ENCODE data around the gene TECTB.

The TECTB gene

DNA sequence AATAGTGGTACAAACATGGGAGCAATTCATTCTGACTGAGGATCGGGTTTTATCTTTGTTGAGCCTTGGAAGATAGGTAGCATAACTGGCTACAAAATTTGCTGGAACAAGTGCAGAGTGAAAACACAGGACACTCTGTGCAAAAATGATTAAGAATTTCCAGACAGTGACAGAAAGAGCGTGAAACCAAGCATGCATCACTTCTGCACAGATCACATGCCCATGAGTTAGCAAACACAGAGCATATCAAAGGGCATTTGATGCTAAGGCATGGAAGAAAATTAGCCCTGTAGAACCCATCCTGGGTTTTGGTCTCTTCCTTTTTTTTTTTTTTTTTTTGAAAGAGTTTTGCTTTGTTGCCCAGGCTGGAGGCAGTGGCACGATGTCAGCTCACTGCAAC, 28.3 kb downstream of the TECTB start:
- DNase-seq: no peak

DNA sequence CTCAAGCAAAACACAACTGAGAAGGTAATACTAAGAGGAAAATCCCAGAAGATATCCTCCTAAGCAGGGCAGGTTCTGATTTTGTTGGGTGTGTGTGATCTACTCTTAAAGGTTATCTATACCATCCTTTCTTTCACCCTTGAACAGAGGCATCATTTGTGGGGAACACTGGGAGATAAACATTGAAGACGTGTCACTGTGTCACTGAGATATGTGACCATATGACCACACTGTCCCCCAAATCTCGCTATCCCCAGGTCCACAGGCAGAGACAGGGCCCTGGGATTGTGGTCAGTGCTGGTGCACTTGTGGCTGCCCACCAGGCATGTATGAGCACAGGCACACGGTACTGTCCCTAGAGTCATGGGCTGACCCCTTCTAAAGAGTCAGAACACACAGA, 30.0 kb downstream of the TECTB start:
- no peak for DNase-seq

DNA sequence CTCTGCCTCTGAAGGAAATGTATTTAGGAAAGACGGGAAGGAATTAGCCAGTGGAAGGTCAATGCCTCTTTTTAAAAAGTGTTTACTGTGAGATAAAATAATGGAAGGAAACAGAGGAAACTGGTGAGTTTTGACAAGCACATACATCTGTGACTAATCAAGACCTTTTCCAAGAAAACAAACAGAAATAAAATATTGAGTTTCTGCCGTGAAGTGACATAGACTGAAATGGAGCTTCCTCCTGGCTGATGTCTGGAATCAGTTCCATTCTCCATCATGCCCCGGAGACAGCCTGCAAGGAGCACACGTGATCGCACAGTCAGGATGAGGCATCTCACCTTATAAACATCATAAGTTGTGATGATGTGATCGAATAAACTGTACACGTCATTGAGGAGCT, 30.7 kb downstream of the TECTB start:
- no peak for DNase-seq

DNA sequence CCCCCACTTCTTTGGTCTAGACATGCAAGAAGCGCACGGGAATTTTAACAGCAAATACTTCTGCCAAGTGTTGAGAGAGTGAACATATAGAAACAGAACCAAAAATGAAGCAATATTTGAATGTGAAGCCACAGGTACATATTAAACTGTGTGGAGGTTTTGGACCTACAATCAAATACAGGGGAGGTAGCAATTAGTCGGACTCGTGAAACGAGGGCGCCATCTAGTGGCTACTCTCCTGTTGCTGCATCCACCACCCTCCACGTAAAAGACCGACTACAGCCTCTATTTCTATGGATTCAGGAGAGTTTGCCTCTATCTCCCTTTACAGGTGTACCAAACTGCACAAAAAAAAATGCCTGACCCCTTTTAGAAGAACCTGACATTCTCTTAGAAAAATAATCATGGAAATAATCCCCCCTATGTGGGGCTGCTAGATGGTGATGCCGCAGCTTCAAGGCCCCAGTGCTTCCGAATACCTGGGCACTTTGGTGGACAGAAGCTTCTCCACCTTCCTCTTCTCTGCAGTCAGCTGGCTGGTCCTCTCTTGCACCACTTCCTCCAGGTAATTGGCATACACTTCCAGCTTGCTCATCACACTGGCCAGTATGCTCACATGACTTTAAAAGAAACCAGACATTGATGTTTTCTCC, 31.7 kb downstream of the TECTB start:
- no peak for DNase-seq

DNA sequence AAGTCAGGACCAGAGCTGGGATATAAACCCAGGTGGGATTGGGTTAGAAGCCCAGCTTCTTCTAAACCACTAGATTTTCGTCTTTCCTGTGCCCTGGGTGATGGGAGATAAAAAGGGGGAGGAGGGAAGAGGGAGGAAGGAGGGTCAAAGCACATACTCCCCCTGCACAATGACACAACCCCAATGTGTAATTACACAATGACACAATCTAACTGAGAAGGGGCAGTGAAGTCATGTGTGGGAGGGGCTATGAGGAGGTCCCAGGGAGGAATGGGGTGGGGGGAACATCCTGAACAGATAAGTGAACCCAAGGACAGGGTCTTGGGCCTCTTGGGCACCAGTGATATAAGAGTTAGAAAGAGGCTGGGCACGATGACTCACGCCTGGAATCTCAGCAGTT, 44.5 kb downstream of the TECTB start:
- no peak for DNase-seq

DNA sequence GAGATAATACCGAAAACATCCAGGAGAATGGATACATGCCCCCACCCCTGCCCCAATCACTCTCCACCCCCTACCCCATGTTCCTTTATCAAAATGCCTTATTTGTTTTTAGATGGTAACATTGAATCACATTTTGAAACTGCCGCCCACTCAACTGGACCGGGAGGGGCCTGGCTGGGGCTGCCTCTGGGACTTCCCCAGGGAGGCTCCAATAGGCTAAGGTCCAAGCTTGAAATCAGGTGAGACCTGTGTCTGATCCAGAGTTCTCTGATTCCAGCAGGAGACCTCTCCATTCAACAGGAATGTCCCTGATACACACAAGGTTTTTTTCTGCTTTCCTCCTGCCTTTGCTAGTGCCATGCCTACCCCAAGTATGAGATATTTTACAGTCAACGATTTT, 47.0 kb downstream of the TECTB start:
- DNase-seq: no peak

DNA sequence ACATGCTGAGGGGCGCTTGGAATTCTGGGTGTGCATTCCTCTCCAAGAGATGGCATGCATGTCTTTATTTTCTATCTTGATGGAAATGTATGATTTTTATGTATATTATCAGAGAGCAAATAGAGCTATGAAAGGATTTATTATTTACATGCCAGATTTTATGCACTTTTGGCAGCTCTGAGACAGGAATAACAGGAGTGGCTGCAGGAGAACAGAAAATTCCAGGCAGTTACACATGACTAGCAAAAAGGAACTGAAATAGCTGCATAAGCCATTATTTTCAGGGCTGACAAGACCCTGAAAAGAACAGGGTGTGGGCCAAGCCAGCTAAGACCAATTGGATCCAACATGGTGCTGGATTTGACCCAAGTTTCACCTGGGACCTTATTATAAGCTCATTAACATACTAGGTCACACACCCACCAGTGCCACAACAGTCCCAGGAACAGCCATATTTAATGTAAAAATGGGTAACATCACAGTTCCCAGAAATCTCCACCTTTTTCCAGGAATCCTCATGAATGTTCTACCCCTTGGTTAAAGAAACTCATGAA, 47.5 kb downstream of the TECTB start:
- DNase-seq: no peak

DNA sequence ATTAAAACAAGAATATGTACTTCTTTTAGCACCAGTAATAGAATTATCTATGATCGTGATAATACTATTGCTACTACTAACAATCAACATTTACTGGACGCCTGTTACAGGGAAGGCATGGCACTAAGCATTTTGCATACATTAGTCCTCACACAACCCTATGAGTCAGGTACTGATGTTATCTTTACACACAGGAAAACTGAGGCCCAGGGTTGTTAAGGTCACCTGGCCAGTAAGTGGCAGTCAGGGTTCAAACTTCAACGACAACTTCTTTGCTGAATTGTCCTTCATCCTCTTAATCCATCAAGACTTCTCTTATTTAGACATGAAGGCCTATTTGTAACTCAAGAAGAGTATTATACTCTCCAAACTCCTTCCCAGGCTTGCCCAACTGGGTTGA, 48.8 kb downstream of the TECTB start:
- no peak for DNase-seq

DNA sequence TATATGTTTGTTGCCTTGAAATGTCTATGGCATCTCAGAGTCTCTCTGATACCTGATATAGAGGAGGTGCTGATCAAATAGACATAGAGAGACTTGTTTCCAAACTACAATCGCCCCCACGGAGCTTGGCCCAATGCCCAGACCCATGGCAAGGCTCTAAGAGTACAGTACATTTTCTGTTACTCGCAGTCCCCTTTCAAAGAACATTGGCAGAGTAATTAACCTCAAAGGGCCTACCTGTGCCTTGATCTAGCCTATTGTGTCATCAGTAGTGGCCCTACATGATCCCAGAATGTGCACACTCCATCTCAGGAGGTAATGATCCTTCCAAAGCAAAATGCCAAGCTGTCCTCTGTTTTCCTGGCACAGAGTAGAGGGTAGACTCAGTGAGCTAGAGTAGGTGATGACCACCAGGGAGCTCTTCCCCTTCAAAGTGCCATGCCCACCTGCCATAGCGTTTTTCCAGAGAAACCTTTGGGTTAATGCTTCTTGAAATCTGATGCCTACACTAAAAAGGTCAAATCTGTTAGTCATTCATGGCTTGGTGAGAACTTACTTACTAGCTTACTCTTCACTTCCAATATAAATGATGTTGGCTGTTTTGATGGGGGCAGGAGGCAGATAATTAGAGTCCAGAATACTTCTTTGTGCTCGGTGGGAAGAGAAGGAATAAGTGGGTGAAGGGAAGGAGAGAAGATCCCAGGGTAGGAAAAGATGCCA, 49.5 kb downstream of the TECTB start:
- DNase-seq: no peak

DNA sequence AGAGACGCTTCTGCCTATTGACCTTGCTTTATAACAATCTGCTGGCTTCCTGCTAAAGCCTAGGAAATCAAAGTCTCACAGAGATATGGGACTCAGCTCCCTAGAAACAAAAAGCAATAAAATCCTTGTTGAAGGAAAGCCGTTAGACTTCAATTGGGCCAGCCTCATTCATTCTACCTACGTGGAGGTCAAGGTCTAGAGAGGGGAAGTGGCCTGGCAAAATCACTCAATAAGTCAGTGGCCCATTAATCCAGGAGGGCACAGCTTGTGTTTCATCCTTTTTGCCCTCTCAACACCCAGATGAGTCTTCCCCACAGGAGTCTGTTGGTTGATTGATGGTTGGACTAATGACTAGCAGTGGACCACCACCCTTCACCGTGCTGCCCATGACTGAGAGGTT, 50.3 kb downstream of the TECTB start:
- DNase-seq: no peak

DNA sequence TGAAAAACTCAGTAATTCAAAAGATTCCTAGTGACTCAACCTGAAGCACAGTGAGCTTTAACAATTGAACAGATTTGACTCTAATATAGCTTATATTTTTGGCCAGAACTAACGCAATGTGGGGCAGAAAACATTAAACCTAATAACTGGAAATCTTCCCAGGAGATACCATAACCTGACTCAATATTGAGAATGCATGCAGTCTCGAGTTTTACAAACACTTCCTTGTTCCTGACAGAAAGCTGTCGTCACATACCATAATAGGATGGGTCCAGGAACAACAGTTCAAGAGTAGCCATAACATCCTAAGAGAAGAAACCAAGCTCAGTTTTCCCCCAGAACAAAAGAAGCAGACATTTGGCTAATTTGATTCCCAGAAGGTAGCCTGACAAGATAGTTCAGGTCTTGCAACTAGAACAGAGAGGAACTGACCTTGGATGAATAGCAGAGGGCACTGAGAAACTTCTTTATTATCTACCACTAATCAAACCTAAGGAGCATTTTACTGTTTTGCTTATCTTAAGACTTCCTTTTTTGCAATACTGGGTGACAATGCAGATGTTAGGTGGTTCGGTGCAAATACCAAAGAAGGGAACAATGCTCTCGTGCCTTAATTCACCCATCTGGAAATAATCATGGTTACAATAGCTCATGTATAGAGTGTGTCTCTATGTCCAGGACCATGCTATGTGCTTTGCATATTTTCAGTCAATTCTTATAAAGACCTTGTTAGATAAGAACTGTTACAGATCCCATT, 52.1 kb downstream of the TECTB start:
- DNase-seq: no peak

DNA sequence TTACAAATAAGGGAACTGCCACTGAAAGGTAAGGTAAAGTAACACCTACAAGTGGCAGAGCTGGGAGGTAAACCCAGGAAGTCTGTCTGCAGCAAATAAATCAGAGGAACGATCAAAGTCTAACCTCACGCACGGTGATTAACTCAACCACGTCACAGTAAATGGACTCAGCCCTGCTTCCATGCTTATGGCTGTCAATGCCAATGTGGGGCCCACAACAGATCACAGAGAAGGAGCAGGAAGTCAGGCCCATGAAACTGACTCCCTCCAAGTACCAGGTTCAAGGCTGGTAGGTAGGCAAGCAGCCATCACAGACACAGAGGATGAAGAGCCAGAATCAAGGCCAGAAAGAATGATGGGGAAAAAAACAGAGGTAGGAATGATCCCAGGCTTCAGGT, 52.7 kb downstream of the TECTB start:
- no peak for DNase-seq

DNA sequence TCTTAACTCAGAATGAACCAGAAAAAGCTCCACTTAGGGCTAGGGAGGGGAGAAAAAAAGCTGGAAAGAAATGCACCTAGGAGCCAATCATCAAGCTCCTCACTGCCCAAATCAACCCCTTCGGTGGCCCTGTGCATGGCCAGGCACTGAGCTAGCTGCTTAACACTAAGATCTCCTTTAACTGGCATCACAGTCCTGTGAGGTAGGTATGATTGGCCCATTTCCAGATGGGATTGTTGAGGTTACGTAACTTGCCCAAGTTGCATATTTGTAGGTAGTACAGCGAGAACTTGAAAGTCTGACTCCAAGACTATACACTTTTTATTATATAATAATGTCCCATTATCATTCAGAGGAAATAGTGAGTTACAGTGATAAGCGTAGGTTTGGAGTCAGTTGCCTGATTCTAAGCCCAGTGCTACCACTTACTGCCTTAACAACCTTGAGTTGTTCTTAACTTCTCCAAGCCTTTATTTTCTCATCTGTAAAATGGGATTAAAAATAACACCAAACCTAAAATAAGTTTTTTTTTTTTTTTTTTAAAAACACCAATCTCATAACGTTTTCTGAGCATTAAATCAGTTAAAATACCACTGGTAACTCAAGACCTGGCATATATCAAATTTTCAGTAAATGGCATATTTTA, 53.5 kb downstream of the TECTB start:
- DNase-seq: no peak

DNA sequence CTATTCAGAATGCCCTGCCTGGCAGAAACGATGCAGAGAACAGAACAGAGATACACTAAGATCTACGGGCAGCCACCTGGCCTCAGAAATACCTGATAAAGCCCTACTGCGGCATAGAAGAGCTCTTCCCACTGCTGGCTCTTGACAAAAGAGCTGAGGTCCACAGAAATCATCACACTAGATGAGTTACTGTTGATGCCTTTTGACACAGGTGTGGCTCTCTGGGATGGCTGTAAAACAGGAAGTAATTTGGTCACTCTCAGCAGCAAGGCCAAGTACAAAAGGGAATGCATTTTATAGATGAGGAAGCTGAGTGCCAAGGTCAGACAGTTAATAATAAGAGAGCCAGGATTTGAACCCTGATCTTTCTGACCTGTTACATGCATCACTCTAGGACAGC, 55.8 kb downstream of the TECTB start:
- DNase-seq: no peak

DNA sequence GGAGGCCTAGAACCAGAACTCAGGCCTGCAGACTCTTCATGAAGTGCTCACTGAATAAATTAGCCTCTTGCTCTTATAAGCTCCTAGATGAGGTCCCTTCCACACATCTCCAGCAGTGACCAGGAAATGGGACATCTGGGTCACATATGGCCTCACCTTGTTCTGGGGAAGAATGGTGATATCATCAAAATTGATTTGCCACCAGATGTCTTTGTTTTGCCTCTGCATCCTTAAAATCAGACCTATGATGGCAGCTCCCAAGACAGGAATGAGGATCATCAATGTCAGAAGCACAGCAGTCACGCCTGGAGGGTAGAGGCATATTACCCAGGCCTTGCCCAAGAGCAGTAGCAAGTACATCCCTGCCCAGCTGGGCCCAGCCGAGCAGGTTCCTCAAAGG, 57.4 kb downstream of the TECTB start:
- DNase-seq: no peak

DNA sequence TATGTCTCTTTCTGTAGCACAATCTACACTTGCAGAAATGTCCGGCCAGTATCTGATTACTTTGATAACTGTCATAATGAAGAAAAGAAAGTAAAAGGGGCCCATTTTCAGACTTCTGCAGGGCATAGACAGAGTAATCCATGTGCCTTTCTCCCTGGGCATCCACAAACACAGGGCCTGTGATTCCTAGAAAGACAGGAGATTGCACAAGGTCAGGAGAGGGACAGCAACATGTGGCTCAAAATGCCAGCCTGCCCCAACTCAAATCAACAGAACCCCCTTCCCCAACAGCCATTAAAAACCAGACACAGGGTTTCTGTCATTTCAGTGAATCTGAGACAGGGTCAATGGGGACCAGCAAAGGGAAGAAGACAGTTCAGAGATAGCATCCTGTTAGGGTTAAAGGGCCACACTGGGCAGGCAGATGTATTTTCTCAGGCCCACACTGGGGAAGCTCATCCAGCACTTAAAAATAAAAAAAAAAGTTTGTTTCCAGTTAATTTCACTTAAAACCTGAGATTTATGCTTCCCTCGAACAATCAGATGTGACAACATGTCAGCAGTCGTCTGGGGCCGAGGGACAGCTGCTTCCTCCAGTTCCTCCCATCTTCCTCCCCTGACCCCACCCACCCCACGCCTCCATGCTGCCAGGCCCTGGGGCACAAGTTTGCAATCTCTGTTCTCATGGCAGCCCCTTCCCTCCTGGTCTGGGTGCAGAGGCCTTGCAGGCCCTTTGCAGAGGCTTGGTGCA, 60.0 kb downstream of the TECTB start:
- no peak for DNase-seq

DNA sequence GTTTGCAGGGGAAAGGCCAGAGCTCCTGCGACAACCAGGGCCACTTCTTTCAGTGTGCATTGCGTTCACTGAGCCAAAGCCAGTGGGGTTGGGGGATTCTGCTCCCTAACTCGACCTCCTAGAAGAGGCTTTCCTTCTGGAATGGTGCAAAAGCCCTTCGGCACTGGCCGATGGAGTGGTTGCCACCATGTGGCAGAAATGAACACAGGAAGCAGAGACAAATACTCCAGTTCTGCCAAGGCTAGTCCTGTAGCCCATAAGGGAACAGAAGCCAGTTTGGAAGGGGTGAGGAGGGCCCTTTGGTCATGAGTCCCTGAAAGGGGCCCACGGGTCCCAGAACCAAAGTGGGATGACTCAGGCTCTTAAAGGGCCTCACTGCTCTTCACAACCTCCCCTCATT, 61.1 kb downstream of the TECTB start:
- no peak for DNase-seq

DNA sequence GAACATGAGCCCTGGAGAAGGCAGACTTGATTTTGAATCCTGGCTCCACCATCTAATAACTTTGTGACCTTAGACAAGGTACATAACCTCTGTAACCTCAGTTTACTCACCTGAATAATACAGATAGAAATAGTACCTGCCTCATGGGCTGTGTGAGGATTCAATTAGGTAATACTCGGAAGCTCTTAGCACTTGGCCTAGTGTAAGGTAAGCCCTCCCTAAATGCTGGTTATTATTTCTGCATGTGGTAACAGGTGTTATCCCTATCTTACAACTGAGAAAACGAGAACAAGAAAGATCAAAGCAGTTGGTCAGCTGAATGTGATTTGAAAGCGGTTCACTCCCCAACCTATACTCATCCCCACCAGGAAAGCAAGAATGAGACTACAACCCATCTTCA, 62.0 kb downstream of the TECTB start:
- DNase-seq: no peak

DNA sequence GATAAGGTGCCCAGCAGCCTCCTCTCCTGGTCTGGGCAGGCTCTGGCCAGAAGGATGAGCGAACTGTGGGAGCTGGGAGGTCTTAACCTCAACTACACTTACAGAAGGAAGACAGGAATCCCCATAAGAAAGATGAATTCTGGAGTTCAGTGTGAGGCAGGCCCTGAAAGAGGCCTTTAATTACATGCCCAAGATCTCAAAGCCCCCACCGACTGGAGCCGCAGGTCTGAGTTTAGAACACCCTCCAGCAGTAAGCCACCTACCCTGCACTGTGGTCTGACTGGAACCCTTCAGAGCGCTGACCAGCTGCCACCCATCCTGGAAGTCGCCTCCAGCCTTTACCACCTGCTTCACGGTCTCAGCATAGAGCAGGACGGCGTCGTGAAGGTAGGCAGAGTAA, 62.5 kb downstream of the TECTB start:
- no peak for DNase-seq

DNA sequence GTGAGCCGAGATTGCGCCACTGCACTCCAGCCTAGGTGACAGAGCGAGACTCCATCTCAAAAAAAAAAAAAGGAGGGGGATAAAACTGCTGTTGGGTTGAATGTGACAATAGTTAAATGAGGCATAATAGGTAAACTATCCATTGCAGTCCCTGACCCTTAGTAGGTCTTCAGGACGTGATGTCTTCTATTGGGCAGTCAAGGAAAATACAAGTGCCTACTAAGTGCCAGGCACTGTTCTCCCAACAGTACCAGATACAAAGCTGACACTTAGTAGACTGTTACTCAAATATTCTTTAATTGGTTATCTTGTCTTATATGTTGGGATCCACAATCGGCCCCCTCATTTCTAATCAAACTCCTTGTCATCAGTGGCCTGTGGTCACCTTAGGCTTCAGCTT, 63.6 kb downstream of the TECTB start:
- no peak for DNase-seq

DNA sequence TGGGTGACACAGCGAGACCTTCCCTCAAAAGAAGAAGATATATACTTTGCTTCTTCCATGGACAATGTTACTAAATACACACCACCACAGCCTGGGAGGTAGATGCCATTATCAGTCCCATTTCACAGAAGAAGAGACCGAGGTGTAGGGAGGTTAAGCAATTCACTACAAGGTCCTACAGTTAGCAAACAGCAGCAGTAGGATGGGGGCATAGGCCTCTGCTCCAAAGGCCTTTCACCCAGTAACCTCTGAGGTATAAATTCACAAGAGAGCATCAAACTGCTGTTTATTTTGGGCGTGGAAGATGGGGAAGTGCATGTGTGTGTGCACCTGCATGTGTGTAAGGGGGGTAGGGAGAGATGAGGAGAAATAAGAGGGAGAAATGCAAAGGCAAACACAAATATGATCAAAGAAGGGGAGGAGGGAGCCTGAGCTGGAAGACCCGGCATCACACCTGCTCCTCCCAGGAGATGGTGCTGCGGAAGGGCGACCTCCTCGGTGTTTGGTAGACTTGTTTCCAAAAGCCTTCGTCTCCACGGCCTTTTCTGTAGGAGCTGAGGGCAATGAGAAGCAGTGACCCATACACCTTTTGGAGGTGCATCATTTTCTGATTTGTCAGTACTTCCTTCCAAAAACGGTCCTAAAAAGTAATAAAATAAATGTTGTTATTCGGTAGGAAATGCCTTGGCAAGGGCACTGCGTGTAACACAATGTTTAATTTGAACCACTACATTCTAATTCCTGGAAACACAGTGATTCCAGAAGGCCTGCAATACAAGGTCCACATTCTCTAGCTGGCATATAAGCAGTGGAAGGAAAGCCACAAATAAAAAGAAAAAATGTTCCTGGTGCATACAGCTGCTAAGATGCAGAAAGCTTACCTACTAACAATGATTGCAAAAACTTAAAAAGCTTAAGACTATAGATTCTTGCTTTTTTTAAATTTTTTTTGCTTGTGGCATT, 64.8 kb downstream of the TECTB start:
- no peak for DNase-seq

DNA sequence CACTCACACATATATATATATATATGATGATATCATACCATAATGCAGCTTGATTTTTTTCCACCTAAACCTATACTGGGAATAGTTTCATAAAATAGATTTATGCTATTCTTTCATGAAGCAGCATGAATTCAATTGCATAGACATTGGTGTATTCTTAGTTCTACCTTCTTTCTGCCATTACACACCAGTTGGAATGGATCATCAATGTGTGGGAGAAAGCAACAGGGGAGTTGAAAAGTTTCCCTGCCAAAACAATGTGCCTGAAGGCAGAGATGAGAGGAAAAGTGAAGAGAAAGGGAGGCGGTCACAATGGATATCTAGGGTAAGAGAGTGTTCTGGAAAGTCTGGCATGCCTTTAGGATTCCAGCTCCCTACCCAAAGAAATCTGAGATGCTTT, 65.6 kb downstream of the TECTB start:
- DNase-seq: no peak

Measured in NCI-H510A (cell line).